HUDEP-2 (cell line): Measurements from ENCODE around the gene SH3RF1.

ENCODE experiments used
- DNase-seq, 76 experiments: peaks; one replicate each; lab custom pipeline; 2025; ENCODE audit not compliant: unreplicated experiment in 76 of 76; lab: John Stamatoyannopoulos, UW

The SH3RF1 gene

DNA sequence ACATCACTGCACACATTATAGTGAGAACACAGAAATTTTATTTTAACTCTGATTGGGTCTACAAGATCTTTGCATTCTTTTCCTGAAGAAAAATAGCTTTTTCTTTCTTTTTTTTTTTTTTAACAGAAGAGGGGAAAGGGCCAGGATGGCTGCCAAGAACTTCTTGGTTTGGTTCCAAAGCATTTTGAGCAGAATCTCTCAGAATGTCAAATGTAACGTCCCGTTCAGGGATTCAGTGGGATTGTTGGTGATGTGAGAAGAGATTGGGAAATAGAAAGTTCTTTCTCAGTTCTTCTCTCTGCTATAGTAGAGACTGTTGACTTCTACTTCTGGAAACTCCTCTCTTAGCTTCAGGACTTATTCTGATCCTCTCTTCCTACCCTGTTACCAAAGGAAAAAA lies 189.8 kb downstream of the SH3RF1 start:
- no peak for DNase-seq

DNA sequence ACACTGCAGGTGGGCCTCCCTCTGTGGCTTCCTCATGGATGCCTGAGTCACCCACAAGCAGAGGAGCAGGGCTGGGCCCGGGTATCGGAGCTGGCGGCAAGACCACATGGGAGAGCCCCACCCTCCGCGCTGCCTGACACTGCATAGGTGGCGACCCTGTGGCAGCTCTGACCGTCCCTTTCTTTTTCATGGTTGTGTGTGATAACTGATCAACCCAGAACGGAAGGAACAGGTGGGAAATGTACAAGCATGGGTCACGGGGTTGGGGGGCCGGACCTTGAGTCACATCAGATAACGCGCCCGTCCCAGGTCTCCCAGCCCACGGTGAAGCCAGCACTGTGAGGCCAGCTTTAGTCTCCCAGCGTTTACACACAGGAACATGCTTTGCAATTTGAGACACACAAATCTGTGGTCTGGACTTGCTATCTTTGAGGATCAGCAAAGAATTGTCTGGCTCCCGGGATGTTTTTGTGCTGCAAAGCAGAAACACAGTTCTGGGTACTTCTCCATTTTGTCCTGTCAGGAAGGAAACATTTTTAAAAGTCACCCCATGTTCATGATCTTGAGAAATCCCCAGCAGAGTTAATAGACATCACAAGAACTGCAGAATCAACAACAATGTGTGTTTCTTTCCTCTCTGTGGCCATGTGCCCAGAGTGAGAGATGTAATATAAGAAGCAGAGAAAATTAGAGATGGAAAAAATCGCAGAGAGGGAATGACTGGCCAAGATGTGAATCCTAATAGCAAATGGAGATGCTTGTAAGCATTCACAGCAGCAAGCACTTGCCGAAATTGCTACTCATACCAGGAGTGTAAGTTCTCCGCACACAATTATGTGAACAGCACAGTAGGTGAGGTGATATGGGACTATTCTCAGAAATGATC lies 190.6 kb downstream of the SH3RF1 start:
- DNase-seq: peak in 7 of 76 experiments; percentile 0 to 8 (median 4)

DNA sequence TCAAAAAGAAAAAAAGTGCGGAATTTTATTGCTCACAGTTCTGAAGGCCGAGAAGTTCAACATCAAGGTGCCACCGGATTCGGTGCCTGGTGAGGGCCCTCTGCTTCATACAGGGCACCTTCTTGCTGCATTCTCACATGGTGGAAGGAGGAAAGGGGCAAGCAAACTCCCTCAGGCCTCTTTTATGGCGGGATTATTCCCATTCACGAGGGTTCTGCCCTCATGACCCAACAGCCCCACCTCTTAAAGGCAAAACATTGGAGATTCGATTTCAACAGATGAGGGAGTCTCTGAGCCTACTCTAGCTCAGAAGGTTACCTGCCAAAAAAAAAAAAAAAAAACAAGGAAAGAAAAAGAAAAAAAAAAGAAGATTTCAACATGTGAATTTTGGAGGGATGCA lies 196.6 kb downstream of the SH3RF1 start:
- no peak for DNase-seq

DNA sequence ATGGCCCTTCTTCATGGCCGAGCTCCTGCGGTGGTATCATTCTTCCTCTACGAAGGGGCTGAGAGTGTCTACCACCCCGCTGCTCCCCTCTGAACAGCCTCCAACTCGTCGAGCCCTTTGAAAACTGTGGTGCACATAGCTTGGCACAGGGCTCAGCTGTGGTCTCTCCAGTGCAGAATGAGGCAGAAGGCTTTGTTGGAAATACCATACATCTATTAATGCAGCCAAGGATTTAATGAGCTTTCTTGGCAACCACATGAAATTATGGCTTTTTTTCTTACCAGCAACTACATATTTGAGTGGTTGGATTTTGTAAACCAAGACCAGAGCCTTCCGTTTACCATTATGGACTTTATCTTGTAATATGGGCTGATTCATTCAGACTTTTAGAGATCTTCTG lies 199.0 kb downstream of the SH3RF1 start:
- no peak for DNase-seq

DNA sequence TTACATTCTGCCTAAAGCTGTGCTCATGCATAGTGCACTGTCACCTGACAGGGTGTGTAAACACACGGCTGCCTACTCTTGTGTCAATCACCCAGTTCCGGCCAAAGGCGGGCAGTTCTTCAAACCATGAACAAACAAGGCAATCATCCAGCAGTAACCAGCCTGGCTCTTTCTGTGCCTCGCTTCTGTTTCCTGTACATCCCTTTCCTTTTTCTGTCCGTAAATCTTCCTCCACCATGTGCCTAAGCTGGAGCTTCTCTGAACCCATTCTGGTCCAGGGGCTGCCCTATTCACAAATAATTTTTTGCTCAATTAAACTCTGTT lies 199.9 kb downstream of the SH3RF1 start:
- DNase-seq: no peak

DNA sequence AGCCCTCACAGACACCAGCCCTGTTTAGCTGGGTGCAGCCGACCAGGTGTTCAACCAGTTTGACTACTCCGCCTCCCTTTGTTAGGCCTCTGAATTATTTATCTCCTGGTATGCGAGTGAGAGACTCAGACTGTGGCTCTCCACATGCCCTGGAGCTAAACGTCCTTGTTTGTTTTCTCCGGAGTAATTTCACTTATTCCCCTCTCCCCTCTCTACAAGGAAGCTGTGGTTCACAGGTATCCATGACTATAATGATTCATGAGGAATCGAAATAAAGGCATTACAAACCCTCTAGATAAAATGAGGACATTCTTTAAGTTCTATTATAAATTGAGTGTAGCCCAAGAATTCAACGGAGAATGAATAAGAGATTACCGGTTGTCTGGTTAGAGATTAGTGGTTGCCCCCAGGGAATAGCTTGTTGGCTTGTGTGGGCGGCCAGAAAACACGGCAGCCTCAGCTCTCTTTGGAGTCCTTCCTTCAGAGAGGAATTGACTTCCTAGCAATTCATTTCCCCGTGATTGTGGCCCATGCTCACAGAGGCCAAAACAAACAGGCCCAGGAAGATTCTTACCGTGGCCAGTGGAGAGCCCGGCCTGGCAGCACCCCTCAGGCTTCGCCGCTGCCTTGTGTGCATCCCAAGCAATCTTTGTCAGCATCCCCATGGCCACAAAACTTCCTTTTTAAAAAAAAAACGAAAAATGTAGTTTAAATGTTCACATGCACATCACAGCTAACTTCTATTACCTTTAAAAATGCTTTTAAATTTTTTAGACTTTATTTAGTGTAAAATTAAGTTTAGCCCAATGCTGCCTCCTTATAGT lies 200.5 kb downstream of the SH3RF1 start:
- no peak for DNase-seq

DNA sequence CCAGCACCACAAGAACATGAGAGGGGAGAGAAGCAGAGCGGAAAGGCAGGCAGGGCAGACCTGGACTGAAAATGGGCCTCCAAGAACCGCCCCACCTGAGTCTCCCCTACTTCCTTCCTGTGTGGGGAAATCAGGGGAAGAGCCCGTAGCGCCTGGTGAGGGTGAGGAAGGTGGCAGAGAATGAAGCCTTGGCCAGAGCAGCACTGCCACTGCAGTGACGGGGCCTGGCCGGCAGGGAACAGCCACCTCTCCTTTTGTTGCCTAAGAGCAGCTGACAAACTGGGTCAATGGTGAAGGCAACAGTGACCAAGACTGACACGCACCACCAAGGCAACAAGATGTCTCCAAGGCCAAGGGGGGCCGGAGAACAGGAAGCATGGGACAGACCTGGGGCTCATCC lies 202.3 kb downstream of the SH3RF1 start:
- no peak for DNase-seq

DNA sequence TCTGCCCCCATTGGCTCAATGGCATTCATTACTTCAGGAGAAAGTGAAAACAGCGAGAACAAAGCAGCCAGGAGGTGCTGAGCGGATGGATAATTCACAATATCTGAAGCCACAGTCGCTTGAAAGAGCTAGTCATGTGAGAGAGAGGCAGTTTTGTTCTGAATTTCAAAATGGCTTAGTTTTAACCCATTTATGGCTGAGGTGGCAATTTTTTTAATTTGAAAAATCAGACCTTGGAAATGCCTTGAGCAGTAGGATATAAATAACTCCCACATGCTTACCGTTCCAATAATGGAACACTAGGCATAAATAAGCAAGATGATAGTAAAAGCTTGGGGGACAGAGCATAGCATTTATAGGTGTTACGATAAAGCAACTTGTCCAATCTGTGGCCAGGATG lies 203.8 kb downstream of the SH3RF1 start:
- DNase-seq: no peak

DNA sequence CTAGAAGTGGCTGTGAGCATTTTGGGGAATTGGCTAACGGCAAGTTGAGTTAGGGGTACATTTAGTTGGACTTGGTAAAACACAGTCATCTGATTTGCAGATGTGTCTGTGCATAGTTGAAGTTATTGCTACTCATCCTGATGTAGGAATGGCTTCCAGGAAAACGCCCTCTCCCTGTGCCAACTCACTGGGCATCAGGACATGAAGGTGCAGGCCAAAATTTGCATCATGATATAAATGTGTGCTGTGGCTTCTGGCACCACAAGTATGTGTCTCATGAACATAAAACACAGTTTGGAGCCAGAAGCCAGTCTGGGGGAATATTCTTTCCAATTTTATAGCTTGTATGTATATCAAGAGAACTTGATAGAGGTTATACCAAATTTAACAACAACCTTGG lies 206.5 kb downstream of the SH3RF1 start:
- no peak for DNase-seq

DNA sequence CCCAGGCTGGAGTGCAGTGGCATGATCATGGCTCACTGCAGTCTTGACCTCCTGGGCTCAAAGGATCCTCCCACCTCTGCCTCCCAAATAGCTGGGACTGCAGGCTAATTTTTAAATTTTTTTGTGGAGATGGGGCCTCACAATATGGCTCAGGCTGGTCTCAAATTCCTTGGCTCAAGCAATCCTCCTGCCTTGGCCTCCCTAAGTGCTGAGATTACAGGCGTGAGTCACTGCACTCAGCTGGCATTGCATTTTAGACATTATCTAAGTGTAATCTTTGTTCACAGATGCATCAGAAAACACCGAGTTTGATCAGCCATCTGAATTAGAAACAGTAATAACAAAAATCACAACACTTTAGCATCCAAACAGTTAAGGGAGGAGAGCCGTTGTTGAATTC lies 207.3 kb downstream of the SH3RF1 start:
- DNase-seq: no peak

DNA sequence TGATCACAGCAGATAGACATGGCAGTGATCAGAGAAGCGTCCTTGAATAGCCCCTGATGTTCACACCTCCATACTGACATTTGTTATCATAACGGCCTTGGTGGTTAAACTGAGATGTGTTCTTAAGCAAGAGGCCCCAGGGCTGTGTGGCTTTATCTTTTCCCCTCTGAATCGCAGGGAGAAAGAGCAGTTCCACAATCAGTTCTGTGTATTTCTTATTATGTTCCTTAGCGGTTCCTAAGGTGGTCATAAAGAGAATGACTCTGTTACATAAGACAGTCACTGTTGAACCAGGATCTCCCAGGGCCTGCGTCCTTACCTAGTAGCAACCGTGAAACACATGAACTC lies 207.9 kb downstream of the SH3RF1 start:
- DNase-seq: no peak

DNA sequence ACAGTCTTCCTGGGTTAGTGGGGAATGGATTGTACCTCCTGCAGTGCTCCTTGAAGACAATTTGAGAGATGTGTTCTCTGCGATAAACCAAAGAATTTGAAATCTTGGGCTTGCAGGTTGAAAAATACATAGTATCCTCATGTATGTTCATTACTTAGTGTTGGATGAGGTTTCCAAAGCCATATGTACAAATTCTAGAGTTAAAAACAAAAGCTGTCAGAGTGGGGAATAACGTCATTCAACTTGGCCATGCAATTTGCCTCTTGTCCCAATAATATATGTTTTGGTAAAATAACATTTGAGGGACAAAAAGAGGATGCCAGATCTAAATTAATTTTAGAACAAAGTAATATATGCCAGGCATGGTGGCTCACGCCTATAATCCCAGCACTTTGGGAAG lies 209.4 kb downstream of the SH3RF1 start:
- no peak for DNase-seq

DNA sequence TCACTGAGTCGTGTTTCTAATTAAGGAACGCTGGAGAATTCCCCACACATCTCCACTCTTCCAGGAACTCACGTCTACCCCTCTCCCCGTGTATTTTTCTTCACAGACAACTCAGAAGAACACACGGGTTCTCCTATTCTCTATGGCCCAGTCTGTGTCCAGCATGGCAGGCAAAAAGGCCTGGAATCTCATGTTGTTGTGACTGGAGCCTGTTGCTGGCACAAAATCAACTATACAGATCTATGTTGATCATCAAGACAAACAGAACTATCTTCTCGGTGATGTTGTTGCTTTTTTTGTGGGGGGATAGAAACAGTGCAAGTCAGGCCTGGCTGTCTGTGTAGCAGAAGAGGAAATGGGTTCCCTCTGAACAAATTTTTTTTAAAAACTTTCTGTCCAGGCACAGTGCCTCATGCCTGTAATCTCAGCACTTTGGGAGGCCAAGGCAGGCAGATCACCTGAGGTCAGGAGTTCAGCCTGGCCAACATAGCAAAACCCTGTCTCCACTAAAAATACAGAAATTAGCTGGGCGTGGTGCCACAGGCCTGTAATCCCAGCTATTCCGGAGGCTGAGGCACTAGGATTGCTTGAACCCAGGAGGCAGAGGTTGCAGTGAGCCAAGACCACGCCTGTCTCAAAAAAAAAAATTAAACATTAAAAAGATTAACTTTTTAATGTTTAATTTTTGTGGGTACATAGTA lies 210.2 kb downstream of the SH3RF1 start:
- no peak for DNase-seq

DNA sequence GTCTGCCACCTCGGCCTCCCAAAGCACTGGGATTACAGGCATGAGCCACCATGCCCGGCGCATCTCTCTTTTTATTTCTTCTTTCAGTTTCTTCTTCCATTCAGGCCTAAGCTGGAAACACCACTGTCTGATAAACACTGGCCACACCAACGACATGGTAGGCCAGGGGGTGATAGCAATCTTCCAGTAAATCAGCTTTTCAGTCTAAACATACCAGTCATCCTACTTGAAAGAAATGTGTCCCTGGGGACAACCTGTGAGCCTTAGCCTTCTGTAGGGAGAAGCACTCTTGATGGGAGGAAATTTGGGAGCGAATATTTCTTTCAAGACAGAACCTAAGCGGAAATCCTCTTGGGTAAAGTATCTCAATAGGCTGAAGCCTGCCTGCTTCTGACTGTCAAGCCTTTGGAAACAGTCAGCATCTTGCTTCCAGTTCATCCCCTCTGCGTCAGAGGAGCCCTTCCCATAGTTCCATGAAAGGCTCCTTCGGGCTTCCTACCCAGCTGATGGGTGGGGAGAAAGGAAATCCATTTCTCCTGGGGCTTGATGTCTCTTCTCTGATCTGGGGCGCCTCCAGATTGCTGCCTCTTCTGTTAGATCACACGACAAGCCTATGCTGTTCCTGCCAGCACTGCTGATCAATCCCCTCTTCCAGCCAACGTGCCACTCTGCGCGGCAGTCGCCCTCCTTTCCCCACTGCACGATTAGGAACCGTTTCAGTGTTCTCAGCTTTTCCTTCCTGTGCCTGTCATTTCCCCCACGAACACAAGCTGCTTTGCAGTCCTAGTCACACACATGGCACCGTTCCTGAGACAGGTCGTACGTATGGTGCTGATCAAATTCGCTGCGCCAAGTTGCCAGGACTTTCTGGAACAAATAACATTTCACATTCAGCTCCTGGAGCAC lies 211.2 kb downstream of the SH3RF1 start:
- DNase-seq: peak in 1 of 76 experiments; percentile 1

DNA sequence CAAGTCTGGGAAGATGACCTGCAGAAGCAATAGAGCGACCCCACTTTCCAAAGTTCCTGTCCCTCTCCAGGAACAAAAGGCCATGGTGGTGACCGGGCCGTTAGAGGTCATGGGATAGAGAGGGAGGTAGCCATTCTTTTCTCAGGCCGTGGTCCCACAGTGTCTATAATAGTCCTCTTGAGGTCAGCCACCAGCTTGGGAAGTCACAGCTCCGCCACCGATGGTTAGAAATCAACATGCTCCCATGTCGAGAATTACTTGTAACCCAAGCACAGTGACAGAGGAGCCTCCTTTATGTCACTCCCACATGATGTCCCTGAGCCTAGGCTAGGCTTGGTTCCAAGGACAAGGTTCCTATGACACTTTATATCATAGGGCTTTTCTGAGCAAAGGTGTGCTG lies 212.4 kb downstream of the SH3RF1 start:
- no peak for DNase-seq

DNA sequence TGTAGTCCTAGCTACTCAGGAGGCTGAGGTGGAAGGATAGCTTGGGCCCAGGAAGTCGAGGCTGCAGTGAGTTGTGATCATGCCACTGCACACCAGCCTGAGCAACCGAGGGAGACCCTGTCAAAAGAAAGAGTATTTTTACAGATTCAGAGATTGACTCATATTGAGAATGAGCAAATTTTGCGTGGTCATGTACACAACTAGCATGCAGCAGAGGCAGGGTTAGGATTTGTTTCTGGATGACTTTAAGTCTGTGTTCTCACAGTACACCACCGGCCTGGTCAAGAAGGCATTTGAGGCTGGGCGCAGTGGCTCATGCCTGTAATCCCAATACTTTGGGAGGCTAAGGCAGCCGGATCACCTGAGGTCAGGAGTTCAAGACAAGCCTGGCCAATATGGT lies 215.9 kb downstream of the SH3RF1 start:
- no peak for DNase-seq

DNA sequence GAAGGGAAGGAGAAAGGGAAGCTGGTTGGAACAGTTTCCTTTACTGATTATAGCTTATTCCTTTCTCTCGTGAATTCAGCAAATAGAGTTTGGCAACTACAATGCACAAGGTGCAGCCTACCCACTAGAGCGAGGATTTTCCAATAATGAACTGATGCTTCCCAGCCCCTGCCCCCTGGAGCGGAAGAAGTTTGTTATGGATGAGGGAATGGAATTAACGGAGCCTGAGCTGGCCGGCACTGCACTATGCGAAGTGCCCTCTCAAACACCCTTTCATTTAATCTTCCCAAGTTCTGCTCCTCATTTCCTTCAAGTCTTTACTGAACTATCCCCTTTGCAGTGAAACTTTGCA lies 218.2 kb downstream of the SH3RF1 start:
- no peak for DNase-seq

DNA sequence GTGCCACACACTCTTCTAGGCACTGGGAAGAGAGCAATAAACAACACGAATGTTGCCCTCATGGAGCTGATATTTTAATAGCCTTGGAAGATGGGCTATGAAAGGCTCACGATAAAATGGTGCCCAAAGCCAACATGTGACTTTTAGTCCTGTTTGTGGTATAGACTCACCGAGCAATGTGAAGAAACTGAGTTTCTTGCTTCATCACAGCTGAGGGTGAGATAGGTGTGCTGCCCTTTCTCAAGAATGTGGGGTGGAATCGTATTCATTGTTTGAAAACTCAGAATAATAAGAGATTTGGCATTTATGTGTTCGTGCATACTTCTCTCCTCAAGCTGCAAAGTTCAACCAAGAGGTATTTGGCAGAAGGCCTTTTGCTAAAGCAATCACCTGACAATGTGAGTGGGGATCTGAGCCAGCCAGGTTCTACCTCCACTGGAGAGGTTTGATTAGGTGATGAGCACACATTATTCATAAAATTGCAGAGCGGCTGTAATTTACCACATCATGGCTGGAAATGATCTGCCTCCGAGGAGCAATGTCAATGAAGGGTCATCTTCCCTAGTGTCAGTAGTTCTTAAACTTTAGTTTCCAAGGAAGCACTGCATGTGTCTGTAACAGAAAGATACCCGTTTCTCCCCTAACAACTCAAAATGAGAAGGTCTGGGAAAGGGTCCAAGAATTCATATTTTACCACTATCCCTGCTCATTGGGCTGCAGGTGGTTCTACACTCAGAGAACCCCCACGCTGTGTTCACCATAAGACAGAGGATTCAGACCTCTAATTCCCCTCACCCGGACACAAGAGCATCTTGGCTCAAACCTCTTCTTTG lies 218.8 kb downstream of the SH3RF1 start:
- DNase-seq: no peak

DNA sequence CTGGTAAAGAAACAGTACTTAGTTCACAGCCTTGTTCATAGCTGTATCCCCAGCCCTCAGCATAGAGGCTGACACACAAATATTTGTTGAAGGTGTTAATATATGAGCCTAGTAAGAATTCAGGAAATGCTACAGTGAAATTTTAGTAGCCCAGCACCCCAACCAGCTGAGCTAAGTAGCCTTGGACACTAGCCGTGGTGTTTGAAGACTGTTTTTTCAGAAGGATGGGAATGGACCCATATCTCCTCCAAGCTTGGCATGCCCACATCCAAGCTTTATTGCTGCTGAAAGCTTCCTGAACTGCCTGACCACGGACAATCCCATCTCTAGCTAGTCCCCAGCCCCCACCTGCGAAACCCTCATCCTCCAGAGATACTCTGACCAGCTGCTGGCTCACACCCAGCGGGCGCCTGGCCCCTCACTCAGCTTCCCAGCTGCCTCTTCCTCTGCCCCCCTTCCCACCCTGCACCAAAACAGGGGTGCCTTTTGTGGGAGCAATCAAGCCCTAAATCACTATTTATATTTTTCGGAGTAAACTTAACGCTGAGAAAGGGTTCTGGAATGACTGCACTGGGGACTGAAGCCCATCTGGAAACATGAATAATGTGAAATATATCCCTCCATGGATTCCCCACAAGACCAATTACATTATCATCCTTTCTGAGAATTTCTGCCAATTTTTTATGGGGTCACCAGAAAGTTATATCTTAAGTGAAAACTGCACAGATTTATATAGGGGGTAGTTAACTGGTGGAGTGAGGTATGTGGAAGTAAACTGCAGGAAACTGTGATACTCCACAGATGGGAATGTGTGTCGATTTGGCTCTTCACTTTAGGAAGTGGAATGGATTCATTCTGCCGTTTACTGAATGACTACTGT lies 219.6 kb downstream of the SH3RF1 start:
- no peak for DNase-seq
